CD4-positive, alpha-beta T cell treated with Interleukin-2 at 100 ng/mL for 4 hours (primary cell): Measurements from ENCODE around the gene GPR83.
"Not testable (repeated sequence)": the region's sequence is repeated elsewhere in the genome, so short reads cannot be mapped to it uniquely, and the experiment has no call there.

Experiments
- DNase-seq: peaks from one replicate; pipeline ENCODE4 v3.0.0-alpha.2; 2020; ENCODE audit warnings: low spot score

Gene GPR83

DNA sequence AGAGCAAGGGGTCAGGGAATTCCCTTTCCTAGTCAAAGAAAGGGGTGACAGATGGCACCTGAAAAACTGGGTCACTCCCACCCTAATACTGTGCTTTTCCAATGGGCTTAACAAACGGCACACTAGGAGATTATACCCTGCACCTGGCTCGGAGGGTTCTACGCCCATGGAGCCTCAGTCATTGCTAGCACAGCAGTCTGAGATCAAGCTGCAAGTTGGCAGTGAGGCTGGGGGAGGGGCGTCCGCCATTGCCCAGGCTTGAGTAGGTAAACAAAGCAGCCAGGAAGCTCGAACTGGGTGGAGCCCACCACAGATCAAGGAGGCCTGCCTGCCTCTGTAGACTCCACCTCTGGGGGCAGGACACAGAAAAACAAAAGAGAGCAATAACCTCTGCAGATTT lies 30.6 kb downstream of the GPR83 start:
- not testable (repeated sequence) for DNase-seq

DNA sequence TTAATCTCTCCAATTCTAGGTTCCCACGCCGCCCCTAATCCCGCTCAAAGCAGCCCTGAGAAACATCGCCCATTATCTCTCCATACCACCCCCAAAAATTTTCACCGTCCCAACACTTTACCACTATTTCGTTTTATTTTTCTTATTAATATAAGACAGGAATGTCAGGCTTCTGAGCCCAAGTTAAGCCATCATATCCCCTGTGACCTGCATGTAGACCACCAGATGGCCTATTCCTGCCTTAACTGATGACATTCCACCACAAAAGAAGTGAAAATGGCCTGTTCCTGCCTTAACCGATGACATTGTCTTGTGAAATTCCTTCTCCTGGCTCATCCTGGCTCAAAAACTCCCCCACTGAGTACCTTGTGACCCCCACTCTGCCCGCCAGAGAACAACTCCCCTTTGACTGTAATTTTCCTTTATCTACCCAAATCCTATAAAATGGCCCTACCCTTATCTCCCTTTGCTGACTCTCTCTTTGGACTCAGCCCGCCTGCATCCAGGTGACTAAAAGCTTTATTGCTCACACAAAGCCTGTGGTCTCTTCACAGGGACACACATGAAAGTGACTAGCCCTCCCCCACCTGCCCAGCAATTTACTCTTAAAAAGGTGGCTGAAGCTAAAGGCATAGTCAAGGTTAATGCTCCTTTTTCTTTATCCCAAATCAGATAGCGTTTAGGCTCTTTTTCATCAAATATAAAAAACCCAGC lies 50.2 kb downstream of the GPR83 start:
- DNase-seq = not testable (repeated sequence)

DNA sequence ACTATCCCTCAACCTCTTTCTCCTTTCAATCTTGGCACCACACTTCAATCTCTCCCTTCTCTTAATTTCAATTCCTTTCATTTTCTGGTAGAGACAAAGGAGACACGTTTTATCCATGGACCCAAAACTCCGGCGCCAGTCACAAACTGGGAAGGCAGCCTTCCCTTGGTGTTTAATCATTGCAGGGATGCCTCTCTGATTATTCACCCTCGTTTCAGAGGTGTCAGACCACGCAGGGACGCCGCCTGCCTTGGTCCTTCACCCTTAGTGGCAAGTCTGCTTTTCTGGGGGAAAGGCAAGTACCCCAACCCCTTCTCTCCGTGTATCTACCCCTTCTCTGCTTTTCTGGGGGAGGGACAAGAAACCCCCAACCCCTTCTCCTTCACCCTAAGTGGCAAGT lies 54.9 kb downstream of the GPR83 start:
- not testable (repeated sequence) for DNase-seq

DNA sequence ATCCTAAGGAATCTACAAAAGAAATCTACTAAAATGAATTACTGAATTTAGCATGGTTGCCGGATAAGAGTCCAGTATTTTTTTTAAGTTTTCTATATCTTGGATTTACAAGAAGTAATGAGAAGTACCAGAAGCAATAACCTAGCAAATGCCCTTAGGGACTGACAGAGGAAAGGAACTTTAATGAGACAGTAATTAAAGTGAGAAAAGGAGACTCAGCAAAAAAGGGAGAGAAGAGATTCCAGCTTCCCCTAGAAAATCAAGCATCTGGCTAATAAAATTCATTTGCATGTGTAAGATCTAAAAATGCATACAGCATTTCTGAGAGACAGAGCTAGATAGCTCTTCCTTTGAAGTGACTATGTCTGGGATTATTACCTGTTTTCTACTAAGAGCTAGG lies 57.7 kb downstream of the GPR83 start:
- no peak for DNase-seq

DNA sequence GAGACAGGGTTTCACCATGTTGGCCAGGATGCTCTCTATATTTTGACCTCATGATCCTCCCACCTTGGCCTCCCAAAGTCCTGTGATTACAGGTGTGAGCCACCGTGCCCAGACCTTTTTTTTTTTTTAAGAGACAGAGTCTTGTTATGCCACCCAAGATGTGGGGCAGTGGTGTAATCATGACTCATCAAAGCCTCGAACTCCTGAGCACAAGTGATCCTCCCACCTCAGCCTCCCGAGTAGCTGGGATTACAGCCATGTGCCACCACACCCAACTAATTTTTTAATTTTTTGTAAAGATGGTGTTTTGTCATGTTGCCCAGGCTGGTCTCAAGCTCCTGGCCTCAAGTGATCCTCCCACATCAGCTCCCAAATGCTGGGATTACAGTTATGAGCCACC lies 59.0 kb downstream of the GPR83 start:
- DNase-seq = no peak

DNA sequence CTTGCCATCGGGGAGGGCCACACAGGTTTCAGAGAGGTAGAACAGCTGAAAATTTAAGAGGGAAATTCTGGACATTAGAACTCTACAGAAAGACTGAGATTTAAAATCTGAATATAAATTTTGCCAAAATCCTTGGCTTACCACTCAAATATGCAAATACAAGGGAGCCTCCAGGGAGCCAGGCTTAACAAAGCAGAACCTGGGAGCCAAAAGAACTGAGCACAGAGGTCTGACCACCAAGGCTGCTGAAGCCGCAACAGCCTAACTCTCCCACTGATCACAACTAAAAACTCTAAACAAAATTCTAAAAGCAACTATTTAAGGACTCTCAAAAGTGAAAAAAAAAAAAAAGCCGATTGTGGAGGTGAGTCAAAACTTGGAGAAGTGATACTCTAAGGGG lies 62.6 kb downstream of the GPR83 start:
- DNase-seq = no peak

DNA sequence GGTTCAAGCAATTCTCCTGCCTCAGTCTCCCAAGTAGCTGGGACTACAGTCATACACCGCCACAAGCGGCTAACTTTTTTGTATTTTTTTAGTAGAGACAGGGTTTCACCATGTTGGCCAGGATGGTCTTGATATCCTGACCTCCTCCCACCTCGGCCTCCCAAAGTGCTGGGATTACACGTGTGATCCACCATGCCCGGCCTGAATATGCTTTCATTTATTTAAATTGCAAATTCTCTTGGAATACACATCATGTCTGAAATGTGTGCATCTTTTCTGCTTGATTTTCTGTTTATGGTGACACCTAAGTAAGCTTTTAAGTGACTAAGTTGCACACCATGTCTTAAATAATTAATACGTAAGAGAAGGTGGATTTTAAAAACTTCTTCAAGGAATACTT lies 65.2 kb downstream of the GPR83 start:
- no peak for DNase-seq

DNA sequence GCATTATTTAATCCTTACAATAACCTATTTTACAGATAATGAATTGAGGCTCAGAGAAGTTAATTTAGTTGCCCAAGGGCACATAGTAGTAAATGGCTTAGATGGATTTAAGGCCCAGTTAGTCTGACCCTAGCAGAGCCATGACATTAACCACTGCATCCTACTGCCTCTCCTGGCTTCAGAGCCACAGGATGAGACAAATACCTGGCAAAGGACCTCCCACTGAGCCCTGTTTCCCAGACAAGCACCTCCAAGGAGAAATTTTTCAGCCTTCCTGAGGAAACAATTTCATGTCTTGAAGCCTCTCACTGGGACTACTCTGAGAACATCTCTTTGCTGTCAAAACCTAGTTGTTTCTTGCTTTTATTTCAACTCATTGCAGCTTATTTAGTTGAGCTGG lies 68.4 kb downstream of the GPR83 start:
- no peak for DNase-seq

DNA sequence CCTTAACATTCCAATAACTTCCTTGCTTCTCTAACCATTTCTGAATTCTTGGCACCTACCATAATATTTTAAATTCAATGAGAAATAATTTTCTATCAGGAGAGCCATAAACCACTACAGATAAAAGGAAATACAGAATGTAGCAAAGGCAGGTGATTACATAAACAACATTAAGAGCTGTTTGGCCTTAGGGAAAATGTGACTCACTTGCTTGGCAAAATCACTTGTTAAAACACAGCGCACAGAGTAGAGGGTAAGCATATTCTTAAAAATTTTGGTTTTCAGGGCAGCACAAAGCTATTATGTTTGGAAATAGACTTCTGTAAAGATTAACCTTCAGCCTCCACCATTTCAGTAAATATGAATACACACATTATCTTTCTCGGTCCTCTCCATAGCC lies 70.4 kb downstream of the GPR83 start:
- no peak for DNase-seq

DNA sequence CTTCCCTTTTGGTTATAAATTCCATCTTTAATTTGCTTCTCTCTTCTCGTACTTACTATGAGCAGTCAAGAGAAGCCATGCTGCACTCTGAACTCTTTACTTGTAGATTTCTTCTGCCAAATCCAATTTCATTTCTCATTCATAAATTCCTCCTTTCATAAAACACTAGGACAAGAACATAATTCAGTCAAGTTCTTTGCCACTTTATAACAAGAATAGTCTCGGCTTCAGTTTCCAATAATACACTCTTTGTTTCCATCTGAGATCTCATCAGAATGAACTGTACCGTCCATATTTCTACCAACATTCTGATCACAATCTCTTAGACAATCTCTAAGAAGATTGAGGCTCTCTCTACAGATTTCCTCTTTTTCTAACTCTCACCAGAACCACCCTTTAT lies 71.7 kb downstream of the GPR83 start:
- DNase-seq = no peak

DNA sequence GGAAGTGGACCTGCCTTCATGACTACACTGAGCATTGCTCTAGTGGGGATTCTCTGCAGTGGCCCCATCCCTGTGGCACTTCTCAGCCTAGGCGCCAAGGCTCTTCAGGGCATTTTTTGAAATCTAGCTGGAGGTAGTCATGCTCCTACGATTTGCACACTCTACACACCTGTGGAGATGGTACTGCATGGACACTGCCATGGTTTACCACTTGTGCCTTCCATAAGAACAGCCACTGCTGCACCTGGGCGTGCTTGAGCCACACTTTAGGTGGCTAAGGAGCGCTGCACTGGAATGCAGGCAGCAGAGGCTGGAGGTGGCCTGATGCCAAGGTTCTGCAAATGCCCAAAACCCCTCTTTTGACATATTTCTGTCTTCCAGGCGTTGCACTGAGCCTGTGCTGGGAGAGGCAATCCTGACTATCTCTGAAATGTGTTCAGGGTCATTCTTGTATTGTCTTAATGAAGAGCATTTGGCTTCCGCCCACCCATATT lies 72.6 kb downstream of the GPR83 start:
- no peak for DNase-seq
